GM12878 (cell line): ENCODE measurements around the gene THRB. TPM values are rescaled to one million over a fixed set of nuclear protein-coding genes. Genes with fewer than 3 reads are reported as not detected.

Source experiments
- ATAC-seq: fragments of 200-7000 bp; cut with Tn5 transposase; 3 replicates; pipeline ENCODE4 v1.9.1; 2020; ENCODE audit warnings: mild to moderate bottlenecking, moderate library complexity
- BruUV-seq: library from RNA; stranded (reverse); fragments of 400-500 nt; replicated peaks from 2 replicates; lab custom pipeline; 2021; lab: Mats Ljungman, UMichigan
- CTCF ChIA-PET: fragments of 300-600 bp; sonication (Branson Sonifier 250); formaldehyde crosslinking; extraction: SDS; loops from one replicate; lab custom pipeline; 2021; ENCODE audit warnings: inconsistent platforms; lab: Yijun Ruan, JAX
- POLR2A ChIA-PET: fragments of 350-600 bp; formaldehyde crosslinking; extraction: SDS; loops from one replicate; lab custom pipeline; 2021; ENCODE audit warnings: inconsistent platforms; lab: Charles Lee
- RAD21 ChIA-PET: fragments of 300-600 bp; sonication (Branson Sonifier 250); formaldehyde crosslinking; loops from one replicate; lab custom pipeline; 2023; ENCODE audit warnings: antibody characterized with exemption; ENCODE audit not compliant: unreplicated experiment; lab: Charles Lee
- SMC1A ChIA-PET: fragments of 300-600 bp; sonication (Branson Sonifier 250); formaldehyde crosslinking; loops from one replicate; lab custom pipeline; 2023; ENCODE audit not compliant: unreplicated experiment, uncharacterized antibody; lab: Charles Lee
- DNase-seq: peaks from one replicate; pipeline ENCODE4 v3.0.0-alpha.2; 2011; ENCODE audit warnings: low read depth, low spot score
- FAIRE-seq: peaks from 3 replicates; lab custom pipeline; 2011; peaks lifted over from hg19 to GRCh38; lab: Jason Lieb, UNC
- H2AFZ ChIP-seq: 2 replicates; pipeline ENCODE4 v1.6.0; 2011; ENCODE audit warnings: low read depth, low read length, control low read depth; ENCODE audit not compliant: control insufficient read depth
- H3K27ac ChIP-seq: 2 replicates; pipeline ENCODE4 v1.5.1; 2011; ENCODE audit warnings: control low read depth; ENCODE audit not compliant: control insufficient read depth, insufficient read depth
- H3K27me3 ChIP-seq, 2 experiments: replicated peaks in 1 of 2; 2 replicates each; pipeline versions ENCODE4 v1.6.0 to v1.6.1; 2011; ENCODE audit warnings: low read length in 1 of 2; ENCODE audit not compliant: control insufficient read depth in 2 of 2, insufficient read depth in 2 of 2
- H3K36me3 ChIP-seq, 2 experiments: 2 replicates each; pipeline ENCODE4 v1.5.1; 2011; ENCODE audit warnings: low read length in 1 of 2; ENCODE audit not compliant: control insufficient read depth in 2 of 2, insufficient read depth in 2 of 2
- H3K4me1 ChIP-seq: 2 replicates; pipeline ENCODE4 v1.6.1; 2011; ENCODE audit warnings: mild to moderate bottlenecking, low read length, moderate library complexity, mixed read lengths; ENCODE audit not compliant: control insufficient read depth, insufficient read depth
- H3K4me2 ChIP-seq: 2 replicates; pipeline ENCODE4 v1.6.0; 2011; ENCODE audit warnings: control low read depth; ENCODE audit not compliant: control insufficient read depth, insufficient read depth
- H3K4me3 ChIP-seq: fragments of 200-600 bp; sonication (generic); 2 replicates; pipeline ENCODE4 v1.5.1; 2016
- H3K79me2 ChIP-seq: 2 replicates; pipeline ENCODE4 v1.6.0; 2011; ENCODE audit warnings: low read length; ENCODE audit not compliant: control insufficient read depth, insufficient read depth
- H3K9ac ChIP-seq: 2 replicates; pipeline ENCODE4 v1.8.0; 2011; ENCODE audit warnings: low read length, control low read depth, mixed read lengths; ENCODE audit not compliant: control insufficient read depth, insufficient read depth
- H3K9me3 ChIP-seq: replicated peaks from 3 replicates; pipeline ENCODE4 v1.5.1; 2011; ENCODE audit warnings: mild to moderate bottlenecking, low read length; ENCODE audit not compliant: control insufficient read depth, insufficient read depth
- H4K20me1 ChIP-seq: 2 replicates; pipeline ENCODE4 v1.6.0; 2011; ENCODE audit not compliant: control insufficient read depth, insufficient read depth
- FOXM1 ChIP-seq: IDR thresholded peaks from 2 replicates; pipeline ENCODE4 v1.6.1; 2012; ENCODE audit warnings: low read depth, mild to moderate bottlenecking, inconsistent platforms, low read length, moderate library complexity
- POLR2AphosphoS5 ChIP-seq: IDR thresholded peaks from 2 replicates; pipeline ENCODE4 v1.6.1; 2011; ENCODE audit warnings: mild to moderate bottlenecking, low read length, inconsistent platforms
- SIN3A ChIP-seq: IDR thresholded peaks from 2 replicates; pipeline ENCODE4 v1.6.1; 2012; ENCODE audit warnings: low read depth, low read length, improper control_type of control experiment
- SP1 ChIP-seq: IDR thresholded peaks from one replicate; pipeline ENCODE4 v1.6.1; 2011; ENCODE audit warnings: low read depth, low read length
- WGBS: methylation state at CpG from one replicate; pipeline ENCODE4 v1.1.6; 2016; ENCODE audit warnings: low lambda C conversion rate; ENCODE audit not compliant: insufficient replicate concordance, insufficient coverage; ENCODE audit errors: missing lambda C conversion rate; 5-methylcytosine and 5-hydroxymethylcytosine counted together
- in situ Hi-C: fragments of 300-500 bp; cut with MboI; formaldehyde crosslinking; loops from 9 replicates; pipeline ENCODE4 v1.14.3; 2018; ENCODE audit warnings: mixed read lengths
- intact Hi-C: fragments of 100-400 bp; cut with micrococcal nuclease; formaldehyde crosslinking; loops from one replicate; pipeline ENCODE4 v1.14.2; 2022; ENCODE audit not compliant: unreplicated experiment
- polyA plus RNA-seq, 11 experiments: library from polyadenylated mRNA; depleted of rRNA in 4 of 11; unstranded in 6 of 11; stranded (reverse) in 5 of 11; fragments of >200 nt; fragmentation: Nextera tagmentation in 4 of 11; fragmentation: Illumina TruSeq in 1 of 11; extraction: Ambion mirVana in 4 of 11; extraction: Trizol in 1 of 11; gene quantifications; 1 replicate in 1 of 11; 2 replicates in 10 of 11; pipeline versions ENCODE4 v1.2.1 to v1.2.3, GENCODE V29; 2011 to 2016; ENCODE audit warnings: inconsistent platforms in 2 of 11, missing spikeins in 2 of 11, low read depth in 1 of 11
- total RNA-seq, 4 experiments: library from RNA; depleted of rRNA in 3 of 4; stranded (reverse); fragments of >200 nt in 3 of 4; fragmentation: Illumina TruSeq in 1 of 4; extraction: Trizol in 1 of 4; gene quantifications; 2 replicates each; pipeline versions ENCODE4 v1.2.1 to v1.2.3, GENCODE V29; 2013 to 2021

Gene THRB
- total and polyA plus RNA-seq, 10 of the 15 experiments (the other 5 are each of a cell fraction or from before 2014, with no cell fraction given): 0.05 TPM; not detected in 9

DNA sequence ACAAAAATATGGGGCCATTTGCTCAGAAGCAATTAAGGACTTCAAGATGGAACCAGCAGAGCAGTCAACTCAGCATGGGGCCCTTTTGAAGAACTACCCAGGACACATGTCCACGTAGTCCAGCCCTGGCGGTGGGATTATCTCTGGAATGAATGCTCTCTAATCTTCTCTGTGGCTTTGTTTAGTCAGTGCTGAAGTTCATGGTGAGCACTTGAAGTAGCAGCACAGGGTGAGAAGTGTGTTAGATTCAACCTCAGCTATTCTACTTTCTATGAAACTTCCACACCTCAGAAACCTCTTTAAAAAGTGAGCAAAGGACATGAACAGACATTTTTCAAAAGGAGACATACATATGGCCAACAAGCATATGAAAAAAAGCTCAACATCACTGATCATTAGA lies 74.4 kb downstream of the THRB start:
- TF ChIP-seq POLR2AphosphoS5: no peak
- no peak for TF ChIP-seq SIN3A
- TF ChIP-seq SP1: no peak
- 49% methylated on average over 2 of the region's 2 CpGs for WGBS
- no peaks in the 10 kb centered on the region for H4K20me1 ChIP-seq
- H3K9ac ChIP-seq: no peak overlapping the region
- FAIRE-seq: no peak
- H3K27ac ChIP-seq: no peak overlapping the region
- ChIA-PET POLR2A (interaction anchor here (0.6 kb wide), 1 partner anchor 1186 kb away, joined by 3 read pairs; no protein-coding TSS in a partner anchor), CTCF (no interaction called here), RAD21 (no interaction called here), SMC1A (no interaction called here)
- no peaks in the 10 kb centered on the region for H3K9me3 ChIP-seq
- in situ Hi-C loops (no loop called here), intact Hi-C loops (no loop called here)
- H3K4me2 ChIP-seq: no peak overlapping the region
- BruUV-seq: no TSS peak
- no peaks in the 10 kb centered on the region for H3K36me3 ChIP-seq
- H3K79me2 ChIP-seq: no peaks in the 10 kb centered on the region
- no peaks in the 10 kb centered on the region for H3K4me1 ChIP-seq
- DNase-seq: no peak
- ATAC-seq: no peak
- no peak overlapping the region for H2AFZ ChIP-seq
- H3K4me3 ChIP-seq: no peak overlapping the region
- no peaks in the 10 kb centered on the region for H3K27me3 ChIP-seq

DNA sequence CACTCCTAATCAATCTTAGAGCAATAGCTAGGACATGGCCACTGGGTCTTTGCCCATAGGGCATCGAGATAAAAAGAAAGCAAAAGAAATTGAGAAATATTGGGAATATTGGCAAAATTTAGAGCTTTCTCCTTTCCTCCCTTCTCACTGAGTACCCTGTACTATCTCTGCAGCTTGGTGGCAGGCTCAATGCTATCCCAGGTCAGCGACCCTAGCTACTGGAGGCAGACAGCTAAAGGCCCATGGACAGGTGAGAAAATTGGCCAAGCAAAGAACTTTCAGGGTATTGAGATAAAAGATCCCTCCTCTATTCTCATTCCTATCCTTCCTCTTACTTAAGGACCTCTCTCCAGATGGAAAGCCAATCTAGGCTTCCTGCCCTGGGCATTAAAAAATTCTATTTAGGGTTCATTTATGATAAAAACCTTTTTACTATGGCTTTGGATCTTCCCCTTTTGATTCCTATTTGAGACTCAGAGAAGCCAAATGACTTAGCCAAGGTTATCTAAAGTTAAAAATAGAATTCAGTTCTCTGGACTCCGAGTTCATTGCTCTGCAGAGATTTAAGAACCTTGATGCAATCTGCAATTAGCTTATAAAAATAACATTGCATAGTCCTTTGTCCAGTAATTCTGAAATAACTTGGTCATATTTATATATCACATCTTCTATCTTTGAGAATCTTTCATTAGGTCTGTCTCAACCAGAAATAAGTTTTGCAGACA lies 75.4 kb downstream of the THRB start:
- no peaks in the 10 kb centered on the region for H3K9me3 ChIP-seq
- H3K4me2 ChIP-seq: no peak overlapping the region
- CTCF ChIA-PET: no interaction called here
- H4K20me1 ChIP-seq: no peaks in the 10 kb centered on the region
- H3K4me3 ChIP-seq: no peak overlapping the region
- no peak overlapping the region for H3K9ac ChIP-seq
- H2AFZ ChIP-seq: no peak overlapping the region
- no TSS peak for BruUV-seq
- FAIRE-seq: no peak
- H3K27ac ChIP-seq: no peak overlapping the region
- TF ChIP-seq FOXM1: no peak
- TF ChIP-seq, all 136 proteins: peak for 0
- intact Hi-C loops: no loop called here
- Histone ChIP-seq H3K36me3 (no peaks in the 10 kb centered on the region), H3K4me1 (no peaks in the 10 kb centered on the region), H3K79me2 (no peaks in the 10 kb centered on the region), H3K27me3 (no peaks in the 10 kb centered on the region)
- in situ Hi-C loops: no loop called here
- 0% methylated on average over 3 of the region's 3 CpGs for WGBS
- RAD21 ChIA-PET: no interaction called here
- POLR2A ChIA-PET: no interaction called here
- no peak for DNase-seq
- ATAC-seq: no peak
- SMC1A ChIA-PET: interaction anchor here (1.2 kb wide), 1 partner anchor 15 kb away, joined by 4 read pairs; no protein-coding TSS in a partner anchor
